Sigmoid colon (tissue), 4 donors: ENCODE data around the gene DICER1.

ENCODE experiments used
- CTCF ChIP-seq, 4 experiments: fragments of 450-650 bp in 3 of 4; fragments of 200-600 bp in 1 of 4; IDR thresholded peaks; one replicate each; pipeline ENCODE4 v1.5.1; 2016 to 2019; ENCODE audit warnings: antibody characterized with exemption in 4 of 4, mild to moderate bottlenecking in 3 of 4, moderate library complexity in 2 of 4
- POLR2AphosphoS5 ChIP-seq, 4 donors: sonication (generic); formaldehyde crosslinking; IDR thresholded peaks; one replicate each; pipeline ENCODE4 v1.6.1; 2017; ENCODE audit warnings: antibody characterized with exemption in 4 of 4

- TF ChIP-seq CTCF (IDR thresholded peaks at IDR 0.05) (no peak), POLR2AphosphoS5 (IDR thresholded peaks at IDR 0.05) (no peak)
Measured at GRCh38 chr14:95065411-95065810, 91.9 kb downstream of the DICER1 start.
